IPS DF 6.9 (cell line): ENCODE data around the gene CR1L.
"Not testable (repeated sequence)": the region's sequence is repeated elsewhere in the genome, so short reads cannot be mapped to it uniquely, and the experiment has no call there.

Experiments used
- DNase-seq: peaks from one replicate; pipeline ENCODE4 v3.0.0-alpha.2; 2013; ENCODE audit warnings: low read depth, low spot score
- H3K27ac ChIP-seq: one replicate; pipeline ENCODE4 v1.5.1; 2013; ENCODE audit warnings: low read length, control low read depth
- H3K27me3 ChIP-seq: 2 replicates; pipeline ENCODE4 v1.6.1; 2013; ENCODE audit warnings: mild to moderate bottlenecking, low read length; ENCODE audit not compliant: control insufficient read depth, insufficient read depth
- H3K36me3 ChIP-seq: 2 replicates; pipeline ENCODE4 v1.6.1; 2013; ENCODE audit warnings: low read length; ENCODE audit not compliant: control insufficient read depth, insufficient read depth
- H3K4me1 ChIP-seq: 2 replicates; pipeline ENCODE4 v1.6.1; 2013; ENCODE audit warnings: low read length; ENCODE audit not compliant: control insufficient read depth, insufficient read depth
- H3K4me3 ChIP-seq: 2 replicates; pipeline ENCODE4 v1.5.1; 2013; ENCODE audit warnings: mild to moderate bottlenecking, low read length
- H3K9me3 ChIP-seq: 2 replicates; pipeline ENCODE4 v1.6.1; 2013; ENCODE audit warnings: low read length, inconsistent platforms; ENCODE audit not compliant: control insufficient read depth, insufficient read depth
- WGBS: extraction: QIAGEN DNeasy Blood & Tissue Kit; methylation state at CpG from one replicate; pipeline ENCODE4 v1.1.7; 2013; ENCODE audit warnings: mixed read lengths, missing lambda C conversion rate; ENCODE audit not compliant: insufficient read length, insufficient coverage; 5-methylcytosine and 5-hydroxymethylcytosine counted together

The CR1L gene

GRCh38 chr1:207628776-207629175, 16.2 kb upstream of the CR1L start:
- no peaks in the 10 kb centered on the region for H3K27me3 ChIP-seq
- no peak overlapping the region for H3K27ac ChIP-seq
- H3K4me1 ChIP-seq: no peaks in the 10 kb centered on the region
- WGBS: no CpG with 5 or more reads among the region's 5 CpGs
- H3K4me3 ChIP-seq: no peak overlapping the region
- no peaks in the 10 kb centered on the region for H3K9me3 ChIP-seq
- no peak for DNase-seq
- no peaks in the 10 kb centered on the region for H3K36me3 ChIP-seq

- no peak overlapping the region for H3K27ac ChIP-seq
- no peak overlapping the region for H3K4me3 ChIP-seq
- no peak for DNase-seq
- no peaks in the 10 kb centered on the region for H3K27me3 ChIP-seq
- no CpG with 5 or more reads among the region's 1 CpG for WGBS
- H3K9me3 ChIP-seq: no peaks in the 10 kb centered on the region
- H3K4me1 ChIP-seq: no peaks in the 10 kb centered on the region; the same call in 1 of the 2 replicates
- no peaks in the 10 kb centered on the region for H3K36me3 ChIP-seq
Observed at GRCh38 chr1:207631137-207631536, 13.8 kb upstream of the CR1L start.

GRCh38 chr1:207633226-207633625, 11.7 kb upstream of the CR1L start:
- Histone ChIP-seq H3K4me3 (no peak overlapping the region), H3K9me3 (no peaks in the 10 kb centered on the region), H3K4me1 (no peaks in the 10 kb centered on the region; the same call in 1 of the 2 replicates), H3K36me3 (no peaks in the 10 kb centered on the region), H3K27ac (no peak overlapping the region), H3K27me3 (no peaks in the 10 kb centered on the region)
- DNase-seq: no peak

- H3K4me3 ChIP-seq, H3K9me3 ChIP-seq, H3K27me3 ChIP-seq, H3K27ac ChIP-seq, H3K4me1 ChIP-seq, H3K36me3 ChIP-seq, DNase-seq: not testable (repeated sequence)
- no CpG with 5 or more reads among the region's 12 CpGs for WGBS
Observed at GRCh38 chr1:207633699-207634289, 11.1 kb upstream of the CR1L start.

- H3K27me3 ChIP-seq, H3K4me1 ChIP-seq, H3K9me3 ChIP-seq, H3K36me3 ChIP-seq, H3K4me3 ChIP-seq, DNase-seq, H3K27ac ChIP-seq: not testable (repeated sequence)
- no CpG with 5 or more reads among the region's 6 CpGs for WGBS
Observed at GRCh38 chr1:207634293-207634692, 10.6 kb upstream of the CR1L start.

- not testable (repeated sequence) for H3K27ac ChIP-seq, H3K36me3 ChIP-seq, H3K4me1 ChIP-seq, DNase-seq, H3K27me3 ChIP-seq, H3K4me3 ChIP-seq, H3K9me3 ChIP-seq
- no CpG with 5 or more reads among the region's 7 CpGs for WGBS
Observed at GRCh38 chr1:207635569-207636186, 9.3 kb upstream of the CR1L start.

- not testable (repeated sequence) for H3K27me3 ChIP-seq, H3K36me3 ChIP-seq, H3K4me1 ChIP-seq, H3K4me3 ChIP-seq, DNase-seq, H3K9me3 ChIP-seq, H3K27ac ChIP-seq
- WGBS: no CpG with 5 or more reads among the region's 9 CpGs
Observed at GRCh38 chr1:207638487-207639145, 6.3 kb upstream of the CR1L start.

GRCh38 chr1:207639362-207639761, 5.6 kb upstream of the CR1L start:
- H3K36me3 ChIP-seq, H3K27me3 ChIP-seq, H3K4me1 ChIP-seq, H3K9me3 ChIP-seq, H3K4me3 ChIP-seq, H3K27ac ChIP-seq, DNase-seq: not testable (repeated sequence)
- no CpG with 5 or more reads among the region's 5 CpGs for WGBS

GRCh38 chr1:207644166-207644851, 624 bp upstream of the CR1L start:
- no peak for DNase-seq
- Histone ChIP-seq H3K4me3 (no peak overlapping the region), H3K27me3 (no peaks in the 10 kb centered on the region), H3K36me3 (no peaks in the 10 kb centered on the region), H3K4me1 (peaks cover 4% of the 10 kb centered on the region), H3K9me3 (no peaks in the 10 kb centered on the region), H3K27ac (no peak overlapping the region)
- WGBS: no CpG with 5 or more reads among the region's 9 CpGs

GRCh38 chr1:207645635-207646081, 725 bp downstream of the CR1L start:
- Histone ChIP-seq H3K36me3 (no peaks in the 10 kb centered on the region), H3K4me1 (peaks cover 4% of the 10 kb centered on the region), H3K9me3 (no peaks in the 10 kb centered on the region), H3K27ac (no peak overlapping the region), H3K27me3 (no peaks in the 10 kb centered on the region), H3K4me3 (peak overlapping the region; percentile 70; the same call in 1 of the 2 replicates)
- no CpG with 5 or more reads among the region's 17 CpGs for WGBS
- DNase-seq: no peak
